OCI-LY7 (cell line): Measurements from ENCODE around the gene KIF1B. TPM values are rescaled to one million over a fixed set of nuclear protein-coding genes. Genes with fewer than 3 reads are reported as not detected.
"Not testable (repeated sequence)": the region's sequence is repeated elsewhere in the genome, so short reads cannot be mapped to it uniquely, and the experiment has no call there.

ENCODE experiments used
- BruUV-seq: library from RNA; stranded (reverse); fragments of 400-500 nt; replicated peaks from 2 replicates; lab custom pipeline; 2021; lab: Mats Ljungman, UMichigan
- CTCF ChIA-PET: fragments of 300-600 bp; sonication (Branson Sonifier 250); formaldehyde crosslinking; loops from one replicate; lab custom pipeline; 2022; ENCODE audit warnings: antibody characterized with exemption; ENCODE audit not compliant: unreplicated experiment; lab: Charles Lee
- POLR2A ChIA-PET: fragments of 300-600 bp; sonication (Branson Sonifier 250); formaldehyde crosslinking; loops from one replicate; lab custom pipeline; 2022; ENCODE audit warnings: antibody characterized with exemption; lab: Charles Lee
- DNase-seq: peaks from one replicate; pipeline ENCODE4 v3.0.0-alpha.2; 2015; ENCODE audit warnings: low spot score
- H2AFZ ChIP-seq: fragments of 200-600 bp; sonication (generic), shearing (Covaris generic); 2 replicates; pipeline ENCODE4 v1.6.1; 2014; ENCODE audit warnings: mild to moderate bottlenecking, antibody characterized with exemption, low read length, moderate library complexity
- H3K27ac ChIP-seq: fragments of 200-600 bp; sonication (generic); 2 replicates; pipeline ENCODE4 v1.5.1; 2014; ENCODE audit warnings: mixed run types, low read depth, mild to moderate bottlenecking, moderate library complexity, low read length, inconsistent platforms; ENCODE audit not compliant: poor library complexity, severe bottlenecking
- H3K36me3 ChIP-seq: fragments of 200-600 bp; sonication (generic); 2 replicates; pipeline ENCODE4 v1.6.1; 2014; ENCODE audit warnings: mild to moderate bottlenecking, antibody characterized with exemption, low read length, moderate library complexity, mixed read lengths; ENCODE audit not compliant: insufficient read depth
- H3K4me1 ChIP-seq: fragments of 200-600 bp; sonication (generic); 2 replicates; pipeline ENCODE4 v1.5.1; 2014; ENCODE audit warnings: mild to moderate bottlenecking, low read length; ENCODE audit not compliant: insufficient read depth, poor library complexity, severe bottlenecking
- H3K4me2 ChIP-seq: fragments of 200-600 bp; sonication (generic); 2 replicates; pipeline ENCODE4 v1.6.1; 2014; ENCODE audit warnings: mild to moderate bottlenecking, low read length
- H3K4me3 ChIP-seq: fragments of 200-600 bp; sonication (generic); 2 replicates; pipeline ENCODE4 v1.5.1; 2014; ENCODE audit warnings: mild to moderate bottlenecking, low read depth, low read length; ENCODE audit not compliant: poor library complexity, severe bottlenecking
- H3K79me2 ChIP-seq: fragments of 200-600 bp; sonication (generic); 2 replicates; pipeline ENCODE4 v1.6.1; 2016; ENCODE audit warnings: low read depth, mild to moderate bottlenecking, low read length, moderate library complexity, mixed read lengths; ENCODE audit not compliant: insufficient read depth
- H3K9me2 ChIP-seq: fragments of 200-600 bp; sonication (generic); 2 replicates; pipeline ENCODE4 v1.6.1; 2016; ENCODE audit warnings: mild to moderate bottlenecking, low read length, mixed read lengths; ENCODE audit not compliant: insufficient read depth
- H3K9me3 ChIP-seq: fragments of 200-600 bp; sonication (generic); 2 replicates; pipeline ENCODE4 v1.6.1; 2014; ENCODE audit warnings: mild to moderate bottlenecking, mixed run types, low read length, mixed read lengths
- H4K20me1 ChIP-seq: fragments of 200-600 bp; sonication (generic); 2 replicates; pipeline ENCODE4 v1.6.1; 2014; ENCODE audit warnings: mild to moderate bottlenecking, antibody characterized with exemption, low read length, moderate library complexity, mixed read lengths; ENCODE audit not compliant: insufficient read depth
- CTCF ChIP-seq: fragments of 200-600 bp; sonication (generic); conservative IDR thresholded peaks from 2 replicates; pipeline ENCODE4 v1.5.1; 2014; ENCODE audit warnings: mild to moderate bottlenecking, antibody characterized with exemption, low read length, moderate library complexity, mixed read lengths
- EZH2phosphoT487 ChIP-seq: fragments of 200-600 bp; sonication (generic); IDR thresholded peaks from 2 replicates; pipeline ENCODE4 v1.6.1; 2018; ENCODE audit warnings: low read depth, borderline replicate concordance, mild to moderate bottlenecking, mixed run types, antibody characterized with exemption, low read length, moderate library complexity, mixed read lengths
- intact Hi-C: fragments of 100-400 bp; cut with micrococcal nuclease; formaldehyde crosslinking; loops from one replicate; pipeline ENCODE4 v1.10.0; 2022; ENCODE audit not compliant: unreplicated experiment
- total RNA-seq, 2 experiments: library from RNA; depleted of rRNA in 1 of 2; stranded (reverse); fragments of >200 nt in 1 of 2; shearing (Covaris generic) in 1 of 2; gene quantifications; 2 replicates each; pipeline ENCODE4 v1.2.3, GENCODE V29; 2014 to 2022

The KIF1B gene
- total RNA-seq, 2 experiments from 2014 or later, result 3.8 to 4.8 TPM

DNA sequence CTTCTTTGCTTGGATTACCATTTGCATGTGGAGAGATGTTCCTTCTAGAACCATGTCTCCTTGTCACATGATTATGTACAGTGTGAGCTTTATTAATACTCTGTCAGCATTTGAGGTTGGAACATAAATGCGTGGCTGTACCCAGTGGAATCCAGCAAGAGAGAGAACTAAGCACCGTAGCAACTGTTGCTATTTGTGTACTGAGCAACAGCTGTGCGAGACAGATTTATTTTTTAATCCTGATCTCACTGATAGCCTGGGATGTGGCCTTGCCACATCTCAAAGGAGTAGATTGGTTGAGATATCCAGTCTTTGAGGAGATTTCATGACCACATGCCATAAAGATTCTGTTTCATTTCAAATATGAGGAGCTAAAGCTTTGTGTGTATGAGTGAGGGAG is 43.4 kb downstream of the KIF1B start:
- no peaks in the 10 kb centered on the region for H3K79me2 ChIP-seq
- BruUV-seq, result no TSS peak
- CTCF ChIA-PET, result no interaction called here
- no peaks in the 10 kb centered on the region for H3K9me2 ChIP-seq
- H3K9me3 ChIP-seq, result no peaks in the 10 kb centered on the region
- no peaks in the 10 kb centered on the region for H4K20me1 ChIP-seq
- H3K36me3 ChIP-seq, result no peaks in the 10 kb centered on the region
- no peaks in the 10 kb centered on the region for H3K4me1 ChIP-seq
- no peak overlapping the region for H3K27ac ChIP-seq
- TF ChIP-seq CTCF (no peak), EZH2phosphoT487 (no peak)
- H2AFZ ChIP-seq, result no peak overlapping the region
- POLR2A ChIA-PET, result interaction anchor here (0.6 kb wide), 1 partner anchor 199 kb away, joined by 4 read pairs; no protein-coding TSS in a partner anchor
- no peak for DNase-seq
- no peak overlapping the region for H3K4me2 ChIP-seq
- intact Hi-C loops, result no loop called here
- H3K4me3 ChIP-seq, result no peak overlapping the region

GRCh38 chr1:10257851-10258250 is 47.5 kb downstream of the KIF1B start:
- H3K4me1 ChIP-seq, result no peaks in the 10 kb centered on the region
- intact Hi-C loops, result no loop called here
- H2AFZ ChIP-seq, result no peak overlapping the region
- H3K4me3 ChIP-seq, result no peak overlapping the region
- H4K20me1 ChIP-seq, result no peaks in the 10 kb centered on the region
- H3K36me3 ChIP-seq, result no peaks in the 10 kb centered on the region
- no TSS peak for BruUV-seq
- no peak overlapping the region for H3K27ac ChIP-seq
- TF ChIP-seq EZH2phosphoT487 (no peak), CTCF (no peak)
- no peaks in the 10 kb centered on the region for H3K9me3 ChIP-seq
- H3K9me2 ChIP-seq, result no peaks in the 10 kb centered on the region
- H3K79me2 ChIP-seq, result no peaks in the 10 kb centered on the region
- CTCF ChIA-PET, result no interaction called here
- no peak overlapping the region for H3K4me2 ChIP-seq
- POLR2A ChIA-PET, result no interaction called here
- DNase-seq, result no peak

DNA sequence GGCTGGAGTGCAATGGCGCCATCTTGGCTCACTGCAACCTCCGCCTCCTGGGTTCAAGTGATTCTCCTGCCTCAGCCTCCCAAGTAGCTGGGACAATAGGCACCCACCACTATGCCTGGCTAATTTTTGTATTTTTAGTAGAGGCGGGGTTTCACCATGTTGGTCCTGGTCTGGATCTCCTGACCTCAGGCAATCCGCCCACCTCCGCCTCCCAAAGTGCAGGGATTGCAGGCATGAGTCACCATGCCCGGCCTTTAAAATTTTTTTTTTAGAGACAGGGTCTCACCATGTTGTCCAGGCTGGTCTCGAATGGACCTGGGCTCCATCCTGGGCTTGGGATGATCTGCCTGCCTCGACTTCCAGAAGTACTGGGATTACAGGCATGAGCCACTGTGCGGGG is 49.2 kb downstream of the KIF1B start:
- H3K9me3 ChIP-seq, H4K20me1 ChIP-seq, H2AFZ ChIP-seq, H3K79me2 ChIP-seq, H3K4me2 ChIP-seq, H3K9me2 ChIP-seq, H3K4me1 ChIP-seq, CTCF ChIA-PET, POLR2A ChIA-PET, DNase-seq, H3K36me3 ChIP-seq, H3K27ac ChIP-seq, H3K4me3 ChIP-seq, BruUV-seq, intact Hi-C loops: not testable (repeated sequence)
